Measurements from ENCODE around the gene MALSU1.

The MALSU1 gene

DNA sequence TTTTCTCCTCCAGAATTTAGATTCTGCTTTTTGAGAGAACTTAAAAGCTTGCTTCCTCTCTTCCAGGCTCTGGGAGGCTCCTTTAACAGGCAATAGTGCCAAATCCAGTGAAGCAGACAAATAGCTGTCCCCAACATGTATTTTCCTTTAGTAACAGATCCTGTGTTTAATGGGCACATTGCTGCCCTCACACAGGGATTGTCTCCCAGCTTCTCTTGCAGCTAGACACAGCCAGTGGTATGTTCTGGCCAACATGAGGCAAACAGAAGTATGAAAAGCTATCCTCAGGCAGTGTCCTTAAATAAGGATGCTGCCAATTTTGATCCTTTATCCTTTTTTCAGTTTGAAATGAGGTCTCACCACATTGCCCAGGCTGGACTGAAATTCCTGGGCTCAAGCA is 38.2 kb downstream of the MALSU1 start:
- no peak for DNase-seq

DNA sequence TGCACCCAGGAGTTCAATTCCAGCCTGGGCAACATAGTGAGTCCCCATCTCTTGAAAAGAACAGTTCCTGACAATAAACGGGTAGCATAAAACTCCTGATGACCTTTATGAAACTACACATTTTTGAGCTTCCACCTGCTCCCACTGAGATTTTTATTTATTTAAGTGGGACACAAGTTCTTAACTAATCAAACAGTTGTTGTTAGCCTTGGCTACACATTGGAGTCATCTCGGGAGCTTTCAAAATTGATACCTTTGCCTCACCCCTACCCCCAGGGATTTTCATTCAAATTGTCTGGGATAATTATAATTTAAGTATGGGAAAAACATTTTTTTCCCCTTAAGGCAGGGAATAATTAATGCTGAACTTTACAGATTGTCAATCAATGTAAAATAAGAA is 39.3 kb downstream of the MALSU1 start:
- DNase-seq: no peak

DNA sequence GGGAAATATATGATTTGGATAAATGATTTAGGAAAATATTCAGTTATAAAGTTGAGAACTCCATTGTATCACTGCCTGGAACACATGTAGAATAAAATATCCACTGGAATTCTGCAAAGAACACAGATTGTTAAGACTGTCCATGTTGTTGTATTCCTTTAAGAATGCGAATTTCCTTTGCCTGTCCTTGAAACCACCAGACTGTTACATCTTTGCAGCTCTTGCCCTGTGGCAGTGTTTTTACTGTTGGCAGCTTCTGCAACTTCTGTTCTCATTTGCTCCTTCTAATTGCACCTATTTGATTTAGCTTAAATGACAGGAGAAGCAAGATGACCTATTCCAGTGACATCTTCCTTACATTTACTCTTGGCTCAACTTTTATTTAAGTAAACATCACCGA is 39.7 kb downstream of the MALSU1 start:
- no peak for DNase-seq

DNA sequence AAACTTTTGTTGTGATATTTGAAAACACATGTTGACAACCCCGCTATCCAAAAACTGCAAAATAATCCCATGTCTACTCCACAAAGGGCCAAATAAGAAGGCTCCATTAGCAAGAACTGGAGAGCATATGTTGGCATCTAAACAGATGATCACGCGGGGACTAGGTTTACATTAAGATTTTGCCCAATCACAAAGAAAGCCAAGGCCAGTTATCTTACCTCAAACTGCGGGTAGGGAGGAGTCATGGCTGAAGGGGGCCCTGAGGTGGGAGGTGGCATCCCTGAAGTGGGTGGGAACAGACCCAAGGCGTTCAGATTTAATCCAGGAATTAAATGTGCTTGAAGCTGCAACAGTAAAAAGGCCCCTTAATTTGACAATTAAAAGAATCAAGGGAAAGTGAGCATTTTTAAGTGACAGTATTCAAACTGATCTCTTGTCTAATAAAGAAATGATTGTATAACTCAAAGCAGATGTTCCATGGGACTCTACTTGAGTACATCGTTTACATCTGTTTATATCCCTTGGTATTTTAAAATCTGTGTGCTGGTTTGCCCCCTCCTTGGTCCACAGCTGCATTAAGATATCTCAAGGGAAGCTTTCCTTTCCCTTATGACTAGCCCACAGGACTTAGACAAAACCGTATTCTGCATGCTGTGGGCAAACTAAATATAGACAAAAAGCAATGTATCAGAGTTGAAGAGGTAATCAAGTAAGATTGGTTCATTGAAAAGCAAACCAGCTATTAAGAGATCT is 42.9 kb downstream of the MALSU1 start:
- DNase-seq: no peak

DNA sequence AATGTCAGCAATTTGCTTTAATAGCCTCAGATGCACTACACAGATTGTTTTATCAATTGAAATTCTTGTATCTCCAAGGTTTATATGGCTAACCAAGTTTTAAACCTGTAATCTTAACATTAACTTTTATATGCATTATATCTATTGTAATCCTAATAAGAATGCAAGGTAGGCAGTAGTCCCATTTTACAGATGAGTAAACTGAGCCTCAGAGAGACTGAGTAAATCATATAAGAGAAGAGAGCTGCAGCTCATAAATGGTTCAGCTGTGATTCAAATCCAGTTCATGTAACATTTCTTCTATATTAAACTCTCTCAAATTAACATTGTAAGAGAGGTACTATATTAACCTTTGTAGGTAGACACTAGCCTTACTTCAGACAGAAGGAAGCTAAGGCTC is 44.0 kb downstream of the MALSU1 start:
- DNase-seq: no peak

DNA sequence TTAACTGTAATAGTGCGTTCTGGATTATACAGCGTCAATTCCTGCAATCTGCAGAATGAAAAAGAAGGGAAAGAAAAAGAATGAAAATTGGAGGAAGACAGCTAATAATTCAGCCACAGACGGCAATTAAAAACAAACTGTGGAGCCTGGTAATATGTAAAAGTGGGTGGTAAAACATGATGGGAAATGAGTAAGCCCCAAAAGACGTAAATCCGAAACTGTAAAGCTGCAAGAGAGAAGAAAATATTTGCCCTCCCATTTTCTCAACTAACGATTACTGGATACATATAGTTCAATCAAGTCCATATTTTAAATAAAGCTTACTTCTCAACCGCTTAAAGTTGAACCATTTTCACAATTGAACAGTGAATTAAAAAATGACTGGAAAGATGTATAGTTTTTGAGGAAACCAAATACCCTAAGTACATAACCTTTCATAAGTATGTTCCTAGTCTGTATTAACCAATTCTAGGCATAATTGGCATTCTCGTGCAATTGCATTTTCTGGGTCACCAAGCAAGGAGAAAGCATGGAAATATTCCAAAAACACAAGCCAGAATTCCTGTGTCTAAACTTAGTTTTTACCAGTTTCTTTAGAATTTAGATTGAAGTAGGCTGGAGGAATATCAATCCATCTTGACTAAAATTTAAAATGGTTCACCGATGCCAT is 44.8 kb downstream of the MALSU1 start:
- DNase-seq: no peak

DNA sequence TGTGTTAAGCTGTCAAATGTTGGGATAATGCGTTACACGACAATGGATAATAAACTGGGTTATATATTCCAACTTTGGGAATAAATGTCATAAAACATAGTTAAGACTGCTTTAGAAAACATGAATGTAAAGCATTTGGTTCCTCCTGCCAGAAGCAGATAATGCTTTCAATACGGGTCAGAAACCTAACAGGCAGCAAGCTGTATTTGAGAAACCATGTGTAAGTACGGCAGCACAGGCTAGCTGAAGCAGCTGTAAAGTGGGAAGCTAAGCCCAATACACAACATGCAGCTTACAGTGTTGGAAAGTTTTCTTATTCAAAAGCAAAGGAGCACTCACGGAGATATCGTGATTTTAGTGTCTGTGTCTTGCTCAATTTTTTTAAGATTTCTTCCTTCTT is 46.5 kb downstream of the MALSU1 start:
- DNase-seq: no peak

DNA sequence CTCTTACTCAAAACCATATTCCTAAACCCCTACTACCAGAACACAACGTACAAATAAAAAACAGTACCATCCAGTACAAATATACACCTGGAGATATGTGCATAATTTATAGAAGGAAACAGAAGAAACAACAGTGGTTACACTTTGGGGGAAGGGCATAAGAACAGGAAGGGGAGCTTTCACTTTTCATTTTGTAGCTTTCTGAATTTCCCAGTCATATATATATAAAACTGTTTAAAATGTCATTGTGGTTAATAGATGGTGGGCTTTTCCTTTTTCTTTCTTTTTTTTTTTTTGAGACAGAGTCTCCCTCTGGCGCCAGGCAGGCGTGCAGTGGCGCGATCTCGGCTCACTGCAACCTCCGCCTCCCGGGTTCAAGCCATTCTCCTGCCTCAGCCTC is 47.2 kb downstream of the MALSU1 start:
- DNase-seq: no peak

DNA sequence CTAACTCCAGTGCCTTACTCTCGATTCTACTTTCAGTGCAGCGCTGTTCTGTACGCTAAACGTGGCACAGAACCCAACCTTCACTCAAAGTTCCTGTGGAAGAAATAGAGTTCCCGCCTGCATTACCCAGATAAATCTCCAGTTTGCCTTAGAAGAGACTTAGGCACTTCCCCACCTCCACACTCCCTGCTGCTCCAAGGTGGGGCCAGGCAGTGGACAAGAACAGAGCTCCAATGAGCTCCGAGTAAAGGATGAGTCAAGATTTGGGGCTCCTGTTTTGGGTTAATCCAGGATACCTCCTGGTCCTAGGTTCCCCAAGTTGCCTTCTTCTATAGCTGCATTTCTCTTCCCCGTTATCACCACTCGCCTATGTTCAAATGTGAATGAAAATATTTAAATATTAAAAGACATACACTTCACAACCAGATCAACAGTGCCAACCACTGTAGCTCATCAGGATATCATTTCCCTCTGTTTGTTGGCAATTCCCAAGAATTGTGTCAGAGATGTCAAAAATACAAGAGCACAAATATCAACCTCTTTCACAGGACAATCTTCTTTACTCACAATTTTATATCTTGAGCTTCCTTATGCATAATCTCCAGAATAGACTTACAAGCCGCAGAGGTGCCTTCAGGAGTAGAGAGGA is 48.0 kb downstream of the MALSU1 start:
- no peak for DNase-seq

DNA sequence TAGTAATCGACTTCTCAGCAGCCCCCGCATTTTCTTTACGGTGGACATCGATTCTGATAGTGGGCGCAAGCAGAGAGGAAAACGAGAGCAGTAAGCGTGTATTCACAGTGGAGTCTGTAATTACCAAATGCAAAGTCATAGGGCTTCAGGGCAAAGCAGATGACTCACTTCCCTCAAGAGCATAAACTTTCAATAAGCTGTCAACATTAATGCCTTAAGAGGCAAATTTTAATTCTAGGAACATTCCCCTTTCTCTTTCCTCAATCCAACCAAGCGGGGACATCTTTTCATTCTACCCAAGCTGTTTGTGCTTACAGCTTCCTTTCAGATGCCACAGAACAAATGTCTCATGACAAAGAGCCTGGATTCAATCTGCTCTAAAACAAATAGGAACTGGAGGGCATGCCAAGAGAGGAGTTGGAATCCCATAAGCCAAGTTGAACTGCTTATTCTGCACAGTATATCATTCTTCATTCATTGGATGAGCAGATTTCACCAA is 48.6 kb downstream of the MALSU1 start:
- no peak for DNase-seq

DNA sequence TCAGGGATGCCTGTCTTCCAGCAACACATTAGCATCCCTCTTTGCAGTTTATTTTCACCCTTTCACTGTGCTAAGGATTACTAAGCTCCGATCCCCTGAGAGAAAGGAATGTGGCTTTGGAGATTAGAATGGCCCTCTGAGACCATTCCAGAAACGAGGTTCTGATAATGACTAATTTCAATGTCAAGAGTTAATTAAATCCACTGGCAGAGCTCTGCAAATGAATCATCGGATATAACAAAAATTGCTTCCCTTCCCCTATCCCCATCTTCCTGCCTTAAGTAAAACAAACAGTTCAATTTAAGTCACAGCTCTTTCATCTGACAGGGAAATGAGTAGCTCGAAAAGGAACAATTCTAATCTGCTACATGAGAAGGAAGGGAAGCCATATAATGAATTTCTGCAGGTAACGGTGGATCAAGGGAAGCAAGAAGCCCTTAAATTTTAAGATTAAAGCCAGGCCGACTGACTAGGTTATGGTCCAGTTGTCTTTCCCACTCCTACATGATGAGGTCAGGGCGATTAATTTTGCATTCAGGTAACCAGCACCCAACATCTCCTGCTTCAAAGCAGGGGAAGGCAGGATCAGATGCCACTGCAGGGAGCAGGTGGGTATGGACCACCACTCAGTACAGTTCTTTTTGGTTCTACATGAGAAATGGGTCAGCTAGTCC is 50.5 kb downstream of the MALSU1 start:
- no peak for DNase-seq

DNA sequence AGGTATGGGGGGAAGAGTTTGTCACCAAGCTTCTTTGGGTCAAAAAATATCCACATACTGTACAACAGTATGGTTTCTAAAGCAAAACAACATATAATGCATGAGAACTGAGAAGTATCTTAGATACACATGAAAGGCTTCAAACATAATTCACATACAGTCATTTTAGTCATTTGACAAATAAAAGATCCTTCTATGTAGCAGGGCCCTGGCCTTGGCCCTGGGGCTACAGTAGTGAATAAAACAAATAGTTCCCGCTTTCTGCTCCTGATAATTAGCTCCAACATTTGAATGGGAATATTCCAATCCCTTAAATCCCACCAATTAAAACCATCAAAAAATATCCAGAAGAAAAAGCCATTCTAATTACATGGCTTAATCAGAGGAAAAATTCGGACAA is 51.3 kb downstream of the MALSU1 start:
- DNase-seq: no peak

DNA sequence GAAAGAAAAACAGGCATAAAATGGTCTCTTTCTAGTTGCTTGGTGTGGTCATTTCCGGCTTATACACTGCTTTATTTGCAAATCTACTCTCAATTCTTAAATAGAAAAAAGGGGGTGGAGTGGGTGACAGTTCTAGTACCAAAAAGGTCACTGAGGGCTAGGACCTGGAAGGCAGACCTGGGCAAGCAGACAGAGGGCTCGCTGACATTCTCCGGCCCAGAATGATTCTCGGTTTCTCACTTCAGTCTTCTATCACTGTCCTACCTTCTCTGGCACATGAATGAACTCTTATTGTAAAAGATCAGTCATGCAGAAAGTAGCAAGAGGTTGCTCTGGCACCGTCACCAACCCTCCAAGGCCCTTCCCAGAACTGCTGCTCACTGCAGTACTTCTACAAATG is 54.0 kb downstream of the MALSU1 start:
- DNase-seq: no peak

DNA sequence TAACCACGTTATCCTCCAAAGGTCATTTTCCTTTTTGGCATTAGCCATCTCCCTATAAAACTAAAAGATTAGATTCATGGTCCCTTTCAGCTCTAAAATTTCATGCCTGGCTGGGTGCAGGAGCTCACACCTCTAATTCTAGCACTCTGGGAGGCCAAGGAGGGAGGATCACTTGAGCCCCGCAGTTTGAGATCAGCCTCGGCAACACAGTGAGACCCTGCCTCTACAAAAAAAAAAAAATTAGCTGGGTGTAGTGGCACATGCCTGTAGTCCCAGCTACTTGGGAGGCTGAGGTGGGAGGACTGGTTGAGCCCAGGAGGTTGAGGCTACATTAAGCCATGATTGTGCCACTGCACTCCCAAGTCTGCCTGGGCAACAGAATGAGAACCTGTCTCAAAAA is 57.0 kb downstream of the MALSU1 start:
- DNase-seq: no peak

DNA sequence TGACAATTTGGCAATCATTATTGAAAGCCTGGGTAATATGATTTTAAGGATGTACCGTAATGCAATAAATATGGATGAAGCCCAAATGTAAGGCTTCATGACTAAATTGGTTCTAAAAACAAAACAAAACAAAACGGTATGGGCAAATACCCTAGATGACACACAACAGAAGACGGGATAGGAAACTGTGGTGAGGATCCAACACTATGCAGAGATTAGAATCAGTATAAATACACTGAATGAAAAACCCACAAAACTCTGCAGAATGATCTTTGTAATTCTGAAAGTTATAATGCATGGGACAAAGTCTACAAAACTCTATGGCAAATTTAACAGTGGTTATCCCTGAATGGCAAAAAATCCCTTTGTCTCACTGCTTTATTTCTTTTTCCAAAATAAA is 57.6 kb downstream of the MALSU1 start:
- no peak for DNase-seq

DNA sequence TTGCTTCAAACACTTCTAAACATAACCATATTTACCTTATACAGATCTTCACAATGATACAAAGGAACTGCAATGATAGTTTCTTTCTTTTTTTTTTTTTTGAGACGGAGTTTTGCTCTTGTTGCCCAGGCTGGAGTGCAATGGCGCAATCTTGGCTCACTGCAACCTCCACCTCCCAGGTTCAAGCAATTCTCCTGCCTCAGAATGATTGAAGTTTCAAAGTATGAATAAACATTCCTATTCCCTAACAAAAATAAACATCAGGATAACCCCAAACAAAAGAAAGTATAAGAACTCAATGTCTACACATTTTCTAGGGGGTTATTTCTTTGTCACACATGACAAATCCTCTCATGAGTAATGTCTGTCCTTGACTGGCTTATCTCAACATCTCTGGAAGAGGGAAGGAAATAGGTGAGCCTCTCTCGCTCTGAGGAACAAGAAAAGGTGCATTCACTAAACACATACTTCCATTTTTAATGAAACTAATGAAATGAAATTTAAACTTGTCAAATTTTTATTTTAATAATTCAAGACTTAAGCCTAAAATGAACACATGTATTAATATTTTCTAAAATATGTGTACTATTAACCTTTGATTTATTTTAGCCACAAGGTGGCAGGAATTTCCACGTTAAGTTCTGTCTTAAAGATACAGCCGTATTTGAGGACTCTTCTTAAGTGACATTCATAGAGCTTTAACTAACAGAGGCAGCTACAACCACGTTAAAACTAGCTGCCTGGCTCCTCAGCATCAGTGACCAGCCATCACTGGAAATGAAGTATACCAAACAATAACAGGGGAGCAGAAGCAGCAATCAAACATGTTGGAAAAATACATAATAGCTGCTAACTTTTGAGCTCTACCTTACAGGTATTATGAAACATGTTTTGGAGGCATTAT is 58.3 kb downstream of the MALSU1 start:
- DNase-seq: peak; percentile 23

DNA sequence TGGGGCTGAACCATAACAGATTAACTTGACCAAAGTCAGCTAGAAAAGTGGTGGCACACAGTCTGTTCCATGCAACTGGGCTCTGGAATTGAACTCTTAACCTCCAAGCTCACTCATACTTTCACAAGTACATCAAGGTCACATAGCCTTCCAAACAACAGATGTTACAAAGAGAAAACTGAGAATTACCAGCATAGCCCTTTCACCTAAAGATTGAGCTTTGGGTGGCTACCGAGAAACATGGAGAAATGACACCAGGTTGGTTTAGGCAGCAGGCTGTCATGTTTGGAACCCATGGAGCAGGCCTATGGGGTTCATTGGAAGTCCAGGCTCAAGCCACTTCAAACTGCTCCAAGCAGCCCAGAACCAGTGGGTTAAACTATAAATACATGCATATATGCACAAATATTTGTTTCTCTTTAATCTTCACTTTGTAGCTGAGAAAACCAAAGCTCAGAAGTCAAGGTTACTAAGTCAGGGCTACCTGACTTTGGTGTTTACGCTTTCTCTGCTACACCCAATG is 59.1 kb downstream of the MALSU1 start:
- DNase-seq: no peak

Data from NCI-H1417 treated with DMSO at 0.1 percent for 48 hours (cell line).